OCI-LY1 (cell line): ENCODE data around the gene RAD23A.

Experiments used
- EZH2 ChIP-seq: fragments of 200-600 bp; sonication (generic), shearing (Covaris generic); IDR thresholded peaks from 2 replicates; pipeline ENCODE4 v1.8.0; 2017; ENCODE audit warnings: borderline replicate concordance, mixed run types, mild to moderate bottlenecking, antibody characterized with exemption, low read length, moderate library complexity, mixed read lengths
- TF ChIP-seq, protein P1 (sequence below): fragments of 200-600 bp; sonication (generic), shearing (Covaris generic); IDR thresholded peaks from 2 replicates; pipeline ENCODE4 v1.5.1; 2017; ENCODE audit warnings: mild to moderate bottlenecking, antibody characterized with exemption, low read length, moderate library complexity, mixed read lengths

GRCh38 chr19:12995596-12996405, 50.1 kb downstream of the RAD23A start:
- TF ChIP-seq EZH2: no peak
- TF ChIP-seq, protein P1, sequence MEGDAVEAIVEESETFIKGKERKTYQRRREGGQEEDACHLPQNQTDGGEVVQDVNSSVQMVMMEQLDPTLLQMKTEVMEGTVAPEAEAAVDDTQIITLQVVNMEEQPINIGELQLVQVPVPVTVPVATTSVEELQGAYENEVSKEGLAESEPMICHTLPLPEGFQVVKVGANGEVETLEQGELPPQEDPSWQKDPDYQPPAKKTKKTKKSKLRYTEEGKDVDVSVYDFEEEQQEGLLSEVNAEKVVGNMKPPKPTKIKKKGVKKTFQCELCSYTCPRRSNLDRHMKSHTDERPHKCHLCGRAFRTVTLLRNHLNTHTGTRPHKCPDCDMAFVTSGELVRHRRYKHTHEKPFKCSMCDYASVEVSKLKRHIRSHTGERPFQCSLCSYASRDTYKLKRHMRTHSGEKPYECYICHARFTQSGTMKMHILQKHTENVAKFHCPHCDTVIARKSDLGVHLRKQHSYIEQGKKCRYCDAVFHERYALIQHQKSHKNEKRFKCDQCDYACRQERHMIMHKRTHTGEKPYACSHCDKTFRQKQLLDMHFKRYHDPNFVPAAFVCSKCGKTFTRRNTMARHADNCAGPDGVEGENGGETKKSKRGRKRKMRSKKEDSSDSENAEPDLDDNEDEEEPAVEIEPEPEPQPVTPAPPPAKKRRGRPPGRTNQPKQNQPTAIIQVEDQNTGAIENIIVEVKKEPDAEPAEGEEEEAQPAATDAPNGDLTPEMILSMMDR: no peak
